Neural cell (in vitro differentiated cells): ENCODE results near the gene GFRA1. TPM values are rescaled to one million over a fixed set of nuclear protein-coding genes. Genes with fewer than 3 reads are reported as not detected.
A peak's percentile ranks its signal among the peaks of the same experiment; 100 is the strongest.

Experiments
- H2AFZ ChIP-seq: fragments of 200-600, 300-800 bp; sonication (generic), shearing (Covaris generic); 2 replicates; pipeline ENCODE4 v1.6.0; 2014; ENCODE audit warnings: low read depth, mild to moderate bottlenecking, antibody characterized with exemption, low read length, moderate library complexity
- H3F3A ChIP-seq: fragments of 200-600 bp; shearing (Covaris generic); 2 replicates; pipeline ENCODE4 v1.6.1; 2016; ENCODE audit warnings: mild to moderate bottlenecking, moderate library complexity, mixed read lengths, antibody characterized with exemption, low read length; ENCODE audit not compliant: insufficient read depth, poor library complexity, severe bottlenecking
- H3K27ac ChIP-seq: fragments of 200-600, 300-800 bp; sonication (generic), shearing (Covaris generic); 2 replicates; pipeline ENCODE4 v1.5.1; 2014; ENCODE audit warnings: mild to moderate bottlenecking, low read length, moderate library complexity
- H3K27me3 ChIP-seq: fragments of 300-800, 200-600 bp; sonication (generic), shearing (Covaris generic); 2 replicates; pipeline ENCODE4 v1.6.0; 2014; ENCODE audit warnings: mild to moderate bottlenecking, low read depth, low read length, moderate library complexity; ENCODE audit not compliant: insufficient read depth
- H3K36me3 ChIP-seq: fragments of 300-800, 200-600 bp; sonication (generic), shearing (Covaris generic); 2 replicates; pipeline ENCODE4 v1.5.1; 2014; ENCODE audit warnings: mild to moderate bottlenecking, antibody characterized with exemption, low read length, moderate library complexity; ENCODE audit not compliant: insufficient read depth
- H3K4me2 ChIP-seq: fragments of 300-800, 200-600 bp; sonication (generic), shearing (Covaris generic); 2 replicates; pipeline ENCODE4 v1.6.0; 2014; ENCODE audit warnings: mild to moderate bottlenecking, low read length
- H3K4me3 ChIP-seq: fragments of 300-800, 200-600 bp; sonication (generic), shearing (Covaris generic); 2 replicates; pipeline ENCODE4 v1.5.1; 2014; ENCODE audit warnings: mild to moderate bottlenecking, low read length, moderate library complexity
- H3K79me2 ChIP-seq: fragments of 200-600 bp; shearing (Covaris generic); replicated peaks from 2 replicates; pipeline ENCODE4 v1.6.0; 2014; ENCODE audit warnings: mild to moderate bottlenecking, low read length, moderate library complexity; ENCODE audit not compliant: insufficient read depth
- H3K9ac ChIP-seq: fragments of 300-800, 200-600 bp; sonication (generic), shearing (Covaris generic); 2 replicates; pipeline ENCODE4 v1.6.1; 2016; ENCODE audit warnings: mild to moderate bottlenecking, low read length, mixed read lengths
- H3K9me2 ChIP-seq: fragments of 200-600 bp; shearing (Covaris generic); 2 replicates; pipeline ENCODE4 v1.6.1; 2016; ENCODE audit warnings: mild to moderate bottlenecking, low read length, mixed read lengths; ENCODE audit not compliant: insufficient read depth
- H3K9me3 ChIP-seq: fragments of 200-600, 300-800 bp; sonication (generic), shearing (Covaris generic); 2 replicates; pipeline ENCODE4 v1.6.1; 2016; ENCODE audit warnings: mild to moderate bottlenecking, mixed run types, low read length, moderate library complexity, mixed read lengths
- H4K20me1 ChIP-seq: fragments of 200-600 bp; shearing (Covaris generic); 2 replicates; pipeline ENCODE4 v1.6.1; 2016; ENCODE audit warnings: mild to moderate bottlenecking, mixed run types; ENCODE audit not compliant: insufficient read depth
- CTCF ChIP-seq: fragments of 450-650 bp; IDR thresholded peaks from 2 replicates; pipeline ENCODE4 v1.5.1; 2014; ENCODE audit warnings: antibody characterized with exemption, mild to moderate bottlenecking, moderate library complexity; ENCODE audit not compliant: poor library complexity, severe bottlenecking
- EP300 ChIP-seq: fragments of 450-650 bp; conservative IDR thresholded peaks from 2 replicates; pipeline ENCODE4 v1.6.1; 2014; ENCODE audit warnings: antibody characterized with exemption, mild to moderate bottlenecking, moderate library complexity; ENCODE audit not compliant: poor library complexity, severe bottlenecking
- EZH2 ChIP-seq: fragments of 200-600, 300-800 bp; shearing (Covaris generic), sonication (generic); IDR thresholded peaks from 2 replicates; pipeline ENCODE4 v1.6.1; 2014; ENCODE audit warnings: antibody characterized with exemption, low read length, borderline replicate concordance, mild to moderate bottlenecking; ENCODE audit not compliant: insufficient read depth, poor library complexity, severe bottlenecking
- MXI1 ChIP-seq: fragments of 450-650 bp; conservative IDR thresholded peaks from 2 replicates; pipeline ENCODE4 v1.6.1; 2014; ENCODE audit warnings: antibody characterized with exemption, mild to moderate bottlenecking; ENCODE audit not compliant: poor library complexity, severe bottlenecking
- POLR2AphosphoS5 ChIP-seq: IDR thresholded peaks from 2 replicates; pipeline ENCODE4 v1.6.1; 2012
- RAD21 ChIP-seq: fragments of 450-650 bp; conservative IDR thresholded peaks from 2 replicates; pipeline ENCODE4 v1.6.1; 2014; ENCODE audit warnings: antibody characterized with exemption, mild to moderate bottlenecking, moderate library complexity
- SMC3 ChIP-seq: fragments of 450-650 bp; conservative IDR thresholded peaks from 2 replicates; pipeline ENCODE4 v1.6.1; 2014; ENCODE audit warnings: antibody characterized with exemption, mild to moderate bottlenecking, moderate library complexity; ENCODE audit not compliant: poor library complexity
- polyA plus RNA-seq: library from polyadenylated mRNA; depleted of rRNA; stranded (reverse); fragments of >200 nt; gene quantifications from 2 replicates; pipeline ENCODE4 v1.2.3, GENCODE V29; 2014

Gene GFRA1
- polyA plus RNA-seq, 1 donor from 2014 or later, result 2.3 TPM

DNA sequence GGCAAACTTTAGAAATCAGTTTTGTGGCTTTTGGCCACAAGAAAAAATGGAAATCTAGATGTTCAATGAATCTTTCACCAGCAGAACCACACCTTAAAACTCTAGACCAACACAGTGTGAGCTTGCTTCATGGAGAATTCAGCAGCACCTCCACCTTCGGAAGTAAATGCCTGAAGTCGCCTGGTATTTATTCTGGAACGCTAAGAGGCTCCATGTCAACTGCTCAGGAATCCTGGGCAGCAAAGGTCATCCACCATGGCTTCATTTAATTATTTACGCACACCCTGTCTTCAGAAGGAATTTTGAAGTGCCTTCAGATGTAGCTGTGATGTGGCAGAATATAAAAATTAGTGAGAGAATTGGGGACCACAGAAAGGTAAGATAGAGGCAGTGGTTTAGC lies 167.7 kb downstream of the GFRA1 start:
- Histone ChIP-seq H3K9ac (no peak overlapping the region), H3F3A (no peaks in the 10 kb centered on the region), H3K9me3 (no peaks in the 10 kb centered on the region), H3K79me2 (no peaks in the 10 kb centered on the region), H3K36me3 (no peaks in the 10 kb centered on the region), H3K4me3 (no peak overlapping the region), H3K27me3 (no peaks in the 10 kb centered on the region), H3K27ac (no peak overlapping the region), H2AFZ (no peak overlapping the region), H3K4me2 (no peak overlapping the region), H4K20me1 (no peaks in the 10 kb centered on the region), H3K9me2 (no peaks in the 10 kb centered on the region)
- TF ChIP-seq EZH2 (no peak), CTCF (no peak), EP300 (no peak), MXI1 (no peak)

GRCh38 chr10:116104210-116104932 lies 168.6 kb downstream of the GFRA1 start:
- H3K4me2 ChIP-seq, result no peak overlapping the region
- TF ChIP-seq POLR2AphosphoS5 (peak; percentile 63), EP300 (peak; percentile 91), RAD21 (no peak), SMC3 (no peak)
- no peak overlapping the region for H3K4me3 ChIP-seq
- no peak overlapping the region for H2AFZ ChIP-seq
- no peaks in the 10 kb centered on the region for H4K20me1 ChIP-seq
- H3K9ac ChIP-seq, result no peak overlapping the region
- H3K9me3 ChIP-seq, result no peaks in the 10 kb centered on the region
- H3F3A ChIP-seq, result no peaks in the 10 kb centered on the region
- no peaks in the 10 kb centered on the region for H3K27me3 ChIP-seq
- H3K27ac ChIP-seq, result no peak overlapping the region
- no peaks in the 10 kb centered on the region for H3K9me2 ChIP-seq
- H3K79me2 ChIP-seq, result no peaks in the 10 kb centered on the region
- no peaks in the 10 kb centered on the region for H3K36me3 ChIP-seq

DNA sequence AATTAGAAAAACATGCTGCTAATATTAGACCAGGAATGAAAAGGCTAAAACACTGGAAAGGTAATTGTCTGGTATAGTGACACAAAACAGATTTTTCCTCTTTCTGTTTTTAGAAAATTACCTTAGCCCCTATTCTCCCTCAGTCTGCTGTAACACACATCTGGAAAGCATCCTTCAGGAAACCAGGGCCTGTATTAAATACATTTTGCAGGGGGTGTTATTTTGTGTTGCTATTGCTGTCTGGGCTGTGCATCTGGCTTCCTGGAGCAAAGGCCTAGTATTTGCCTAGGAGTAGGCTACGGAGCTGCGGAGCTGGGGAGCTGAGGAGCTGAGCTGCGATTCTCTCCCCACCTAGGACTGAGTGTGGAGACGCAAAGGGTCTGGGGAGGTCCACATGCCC lies 169.3 kb downstream of the GFRA1 start:
- no peaks in the 10 kb centered on the region for H3K79me2 ChIP-seq
- H4K20me1 ChIP-seq, result no peaks in the 10 kb centered on the region
- no peak overlapping the region for H3K4me2 ChIP-seq
- H3K4me3 ChIP-seq, result no peak overlapping the region
- H2AFZ ChIP-seq, result no peak overlapping the region
- no peaks in the 10 kb centered on the region for H3F3A ChIP-seq
- H3K9ac ChIP-seq, result no peak overlapping the region
- no peaks in the 10 kb centered on the region for H3K9me2 ChIP-seq
- TF ChIP-seq SMC3 (no peak), MXI1 (no peak), RAD21 (no peak)
- H3K9me3 ChIP-seq, result no peaks in the 10 kb centered on the region
- no peaks in the 10 kb centered on the region for H3K27me3 ChIP-seq
- H3K36me3 ChIP-seq, result no peaks in the 10 kb centered on the region
- H3K27ac ChIP-seq, result no peak overlapping the region
